A673 (cell line): ENCODE measurements around the gene NTSR2. TPM values are rescaled to one million over a fixed set of nuclear protein-coding genes. Genes with fewer than 3 reads are reported as not detected.

ENCODE experiments used
- BruUV-seq: library from RNA; stranded (reverse); fragments of 400-500 nt; replicated peaks from 2 replicates; lab custom pipeline; 2021; lab: Mats Ljungman, UMichigan
- CTCF ChIA-PET: fragments of 300-600 bp; sonication (Branson Sonifier 250); formaldehyde crosslinking; loops from one replicate; lab custom pipeline; 2022; ENCODE audit warnings: antibody characterized with exemption; lab: Charles Lee
- POLR2A ChIA-PET: fragments of 300-600 bp; sonication (Branson Sonifier 250); formaldehyde crosslinking; loops from one replicate; lab custom pipeline; 2022; ENCODE audit warnings: antibody characterized with exemption; ENCODE audit not compliant: low non-redundant PET; lab: Charles Lee
- DNase-seq: peaks from one replicate; pipeline ENCODE4 v3.0.0-alpha.2; 2015; ENCODE audit warnings: low spot score
- H3K27ac ChIP-seq: fragments of 200-600 bp; sonication (generic); 2 replicates; pipeline ENCODE4 v1.5.1; 2016; ENCODE audit warnings: mixed run types, low read depth, mild to moderate bottlenecking, mixed read lengths, antibody characterized with exemption, low read length; ENCODE audit not compliant: poor library complexity, severe bottlenecking
- H3K27me3 ChIP-seq: fragments of 200-600 bp; sonication (generic); replicated peaks from 2 replicates; pipeline ENCODE4 v1.6.1; 2017; ENCODE audit warnings: mixed run types, low read depth, mild to moderate bottlenecking, mixed read lengths, antibody characterized with exemption, low read length; ENCODE audit not compliant: insufficient read depth, poor library complexity
- H3K36me3 ChIP-seq: fragments of 200-600 bp; sonication (generic); 2 replicates; pipeline ENCODE4 v1.6.1; 2016; ENCODE audit warnings: mixed run types, mild to moderate bottlenecking, mixed read lengths, antibody characterized with exemption, low read length; ENCODE audit not compliant: insufficient read depth, poor library complexity, severe bottlenecking
- H3K4me1 ChIP-seq: fragments of 200-600 bp; sonication (generic); 2 replicates; pipeline ENCODE4 v1.6.1; 2017; ENCODE audit warnings: mixed run types, mild to moderate bottlenecking, mixed read lengths, antibody characterized with exemption, low read length; ENCODE audit not compliant: insufficient read depth, poor library complexity, severe bottlenecking
- H3K4me3 ChIP-seq: fragments of 200-600 bp; sonication (generic); 2 replicates; pipeline ENCODE4 v1.5.1; 2016; ENCODE audit warnings: low read depth, mixed run types, mild to moderate bottlenecking, mixed read lengths, low read length; ENCODE audit not compliant: poor library complexity, severe bottlenecking
- H3K9me3 ChIP-seq: fragments of 200-600 bp; sonication (generic); 2 replicates; pipeline ENCODE4 v1.6.1; 2016; ENCODE audit warnings: mixed run types, low read depth, mild to moderate bottlenecking, mixed read lengths, antibody characterized with exemption, low read length; ENCODE audit not compliant: poor library complexity, severe bottlenecking
- EZH2 ChIP-seq: fragments of 200-600 bp; sonication (generic); IDR thresholded peaks from 2 replicates; pipeline ENCODE4 v1.6.1; 2017; ENCODE audit warnings: borderline replicate concordance, low read depth, mild to moderate bottlenecking, mixed read lengths, antibody characterized with exemption, low read length; ENCODE audit not compliant: poor library complexity, severe bottlenecking
- intact Hi-C: fragments of 100-400 bp; cut with micrococcal nuclease; formaldehyde crosslinking; loops from one replicate; pipeline ENCODE4 v1.10.0; 2022; ENCODE audit not compliant: unreplicated experiment
- total RNA-seq: library from RNA; stranded (reverse); gene quantifications from 2 replicates; pipeline ENCODE4 v1.2.3, GENCODE V29; 2021
- TF ChIP-seq, protein P1 (sequence below): fragments of 300-800, 200-600 bp; sonication (generic); conservative IDR thresholded peaks from 2 replicates; pipeline ENCODE4 v1.5.1; 2017; ENCODE audit warnings: low read depth, mild to moderate bottlenecking, antibody characterized with exemption, low read length, moderate library complexity, mixed read lengths

The NTSR2 gene
- total RNA-seq, 1 experiment from 2014 or later, result not detected

DNA sequence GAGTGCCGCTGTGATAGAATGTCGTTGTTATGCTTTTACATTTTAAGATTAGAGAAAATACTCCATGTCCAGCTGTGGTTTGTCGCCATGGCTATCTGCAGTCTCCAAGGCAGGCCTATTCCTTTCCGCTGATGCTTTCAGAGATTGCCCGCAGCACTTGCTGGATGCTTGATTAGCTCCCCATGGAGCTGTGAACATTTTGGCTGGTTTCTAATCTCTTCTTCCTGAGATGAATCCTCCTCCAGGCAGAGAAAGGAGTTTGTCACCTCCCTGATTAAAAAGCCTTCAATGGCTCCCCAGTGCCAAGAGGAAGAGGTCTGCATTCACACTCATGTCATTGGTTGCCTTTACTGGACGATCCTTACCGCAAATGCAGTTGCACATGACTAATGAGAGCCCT lies 43.8 kb upstream of the NTSR2 start:
- BruUV-seq, result no TSS peak
- intact Hi-C loops, result no loop called here
- TF ChIP-seq, protein P1, sequence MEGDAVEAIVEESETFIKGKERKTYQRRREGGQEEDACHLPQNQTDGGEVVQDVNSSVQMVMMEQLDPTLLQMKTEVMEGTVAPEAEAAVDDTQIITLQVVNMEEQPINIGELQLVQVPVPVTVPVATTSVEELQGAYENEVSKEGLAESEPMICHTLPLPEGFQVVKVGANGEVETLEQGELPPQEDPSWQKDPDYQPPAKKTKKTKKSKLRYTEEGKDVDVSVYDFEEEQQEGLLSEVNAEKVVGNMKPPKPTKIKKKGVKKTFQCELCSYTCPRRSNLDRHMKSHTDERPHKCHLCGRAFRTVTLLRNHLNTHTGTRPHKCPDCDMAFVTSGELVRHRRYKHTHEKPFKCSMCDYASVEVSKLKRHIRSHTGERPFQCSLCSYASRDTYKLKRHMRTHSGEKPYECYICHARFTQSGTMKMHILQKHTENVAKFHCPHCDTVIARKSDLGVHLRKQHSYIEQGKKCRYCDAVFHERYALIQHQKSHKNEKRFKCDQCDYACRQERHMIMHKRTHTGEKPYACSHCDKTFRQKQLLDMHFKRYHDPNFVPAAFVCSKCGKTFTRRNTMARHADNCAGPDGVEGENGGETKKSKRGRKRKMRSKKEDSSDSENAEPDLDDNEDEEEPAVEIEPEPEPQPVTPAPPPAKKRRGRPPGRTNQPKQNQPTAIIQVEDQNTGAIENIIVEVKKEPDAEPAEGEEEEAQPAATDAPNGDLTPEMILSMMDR, result no peak
- TF ChIP-seq EZH2, result no peak
- ChIA-PET POLR2A (no interaction called here), CTCF (no interaction called here)
- Histone ChIP-seq H3K4me3 (no peak overlapping the region), H3K9me3 (no peaks in the 10 kb centered on the region), H3K27ac (no peak overlapping the region), H3K27me3 (no peaks in the 10 kb centered on the region), H3K4me1 (no peaks in the 10 kb centered on the region), H3K36me3 (no peaks in the 10 kb centered on the region)
- no peak for DNase-seq

DNA sequence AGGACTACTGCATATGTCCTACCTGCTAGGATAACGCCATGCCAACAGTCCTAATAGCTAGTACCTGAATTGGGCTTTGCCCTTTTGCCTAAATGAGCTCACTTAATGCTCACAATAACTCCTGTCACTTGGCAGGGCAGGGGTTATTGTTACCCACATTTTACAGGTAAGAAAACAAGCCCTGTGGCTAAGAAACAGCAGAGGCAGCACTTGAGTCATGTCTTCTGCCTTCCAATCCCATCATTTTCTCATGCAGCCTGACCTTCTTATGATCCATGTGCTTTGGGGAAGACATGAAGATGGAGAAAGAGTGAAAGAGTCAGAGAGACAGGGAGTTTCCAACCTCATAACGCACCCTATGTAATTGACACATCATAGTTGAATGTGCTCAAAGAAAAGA lies 42.9 kb upstream of the NTSR2 start:
- no peak for DNase-seq
- Histone ChIP-seq H3K4me3 (no peak overlapping the region), H3K4me1 (no peaks in the 10 kb centered on the region), H3K36me3 (no peaks in the 10 kb centered on the region), H3K9me3 (no peaks in the 10 kb centered on the region), H3K27ac (no peak overlapping the region), H3K27me3 (no peaks in the 10 kb centered on the region)
- CTCF ChIA-PET, result no interaction called here
- intact Hi-C loops, result no loop called here
- POLR2A ChIA-PET, result no interaction called here
- no TSS peak for BruUV-seq
- TF ChIP-seq, protein P1, result no peak

DNA sequence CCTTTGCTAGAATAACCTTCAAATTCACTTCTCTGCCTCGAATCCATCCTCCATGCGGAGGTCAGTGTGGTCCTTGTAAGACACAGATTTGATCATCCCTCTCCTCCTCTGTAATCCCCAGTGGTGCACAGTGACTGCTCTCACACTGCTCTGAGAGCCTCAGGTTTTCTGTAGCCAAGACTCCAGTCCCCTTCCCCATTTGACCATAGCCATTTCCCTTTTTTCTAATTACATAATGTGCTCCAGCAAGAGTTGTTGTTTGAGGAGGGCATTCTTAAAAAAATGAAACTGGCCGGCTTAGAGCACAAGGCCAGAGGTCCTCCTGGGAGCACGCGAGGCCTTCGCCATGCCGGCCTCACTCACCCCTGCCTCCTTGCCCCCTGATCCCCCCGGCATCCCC lies 41.8 kb upstream of the NTSR2 start:
- POLR2A ChIA-PET, result no interaction called here
- H3K4me1 ChIP-seq, result no peaks in the 10 kb centered on the region
- intact Hi-C loops, result no loop called here
- TF ChIP-seq, protein P1, result no peak
- no peak for TF ChIP-seq EZH2
- H3K4me3 ChIP-seq, result no peak overlapping the region
- no peaks in the 10 kb centered on the region for H3K27me3 ChIP-seq
- CTCF ChIA-PET, result no interaction called here
- no peaks in the 10 kb centered on the region for H3K9me3 ChIP-seq
- no TSS peak for BruUV-seq
- no peak overlapping the region for H3K27ac ChIP-seq
- no peak for DNase-seq
- no peaks in the 10 kb centered on the region for H3K36me3 ChIP-seq
